GM12878 (cell line): ENCODE results near the gene PRPS1.

ENCODE experiments used
- MLLT1 ChIP-seq: fragments of 450-650 bp; IDR thresholded peaks from 2 replicates; pipeline ENCODE4 v1.6.1; 2016; ENCODE audit warnings: mild to moderate bottlenecking
- POLR2A ChIP-seq: IDR thresholded peaks from 2 replicates; pipeline ENCODE4 v1.6.1; 2011; ENCODE audit warnings: low read depth, mild to moderate bottlenecking, low read length
- RFX5 ChIP-seq: IDR thresholded peaks from 2 replicates; pipeline ENCODE4 v1.6.1; 2011; ENCODE audit warnings: low read depth, low read length, improper control_type of control experiment
- ZNF384 ChIP-seq: IDR thresholded peaks from 2 replicates; pipeline ENCODE4 v1.6.1; 2012; ENCODE audit warnings: low read depth, mild to moderate bottlenecking, low read length, improper control_type of control experiment, borderline replicate concordance

GRCh38 chrX:107658660-107659059, 30.4 kb downstream of the PRPS1 start:
- TF ChIP-seq MLLT1 (no peak), ZNF384 (no peak), POLR2A (no peak), RFX5 (no peak)
